Measurements from ENCODE around the gene RAB11FIP5.
A peak's percentile ranks its signal among the peaks of the same experiment; 100 is the strongest.
"Not testable (repeated sequence)": the region's sequence is repeated elsewhere in the genome, so short reads cannot be mapped to it uniquely, and the experiment has no call there.

The RAB11FIP5 gene

GRCh38 chr2:73112913-73113854 is at the start of gene RAB11FIP5:
RAB11FIP5 (minus strand) TSS chr2:73112948; CDS start chr2:73112777, 171 bp downstream.
- peak; percentile 63 for DNase-seq (ENCODE audit: low read depth, low spot score)

- DNase-seq (ENCODE audit: low read depth, low spot score) = no peak
These were observed 43.9 kb upstream of the RAB11FIP5 start for GRCh38 chr2:73156539-73157124.

GRCh38 chr2:73142937-73143336 is 30.2 kb upstream of the RAB11FIP5 start:
- DNase-seq (ENCODE audit: low read depth, low spot score) = no peak

GRCh38 chr2:73141896-73142295 is 29.1 kb upstream of the RAB11FIP5 start:
- no peak for DNase-seq (ENCODE audit: low read depth, low spot score)

- DNase-seq (ENCODE audit: low read depth, low spot score) = no peak
These were observed 22.5 kb upstream of the RAB11FIP5 start for GRCh38 chr2:73135236-73135635.

GRCh38 chr2:73134471-73134870 is 21.7 kb upstream of the RAB11FIP5 start:
- DNase-seq (ENCODE audit: low read depth, low spot score) = no peak

GRCh38 chr2:73133566-73134197 is 20.9 kb upstream of the RAB11FIP5 start:
- no peak for DNase-seq (ENCODE audit: low read depth, low spot score)

- no peak for DNase-seq (ENCODE audit: low read depth, low spot score)
These were observed 19.1 kb upstream of the RAB11FIP5 start for GRCh38 chr2:73131807-73132206.

- DNase-seq (ENCODE audit: low read depth, low spot score) = no peak
These were observed 18.0 kb upstream of the RAB11FIP5 start for GRCh38 chr2:73130790-73131189.

- DNase-seq (ENCODE audit: low read depth, low spot score) = no peak
These were observed 16.2 kb upstream of the RAB11FIP5 start for GRCh38 chr2:73128841-73129535.

GRCh38 chr2:73122536-73122935 is 9.8 kb upstream of the RAB11FIP5 start:
- DNase-seq (ENCODE audit: low read depth, low spot score) = no peak

- not testable (repeated sequence) for DNase-seq (ENCODE audit: low read depth, low spot score)
These were observed 7.0 kb upstream of the RAB11FIP5 start for GRCh38 chr2:73119611-73120239.

- no peak for DNase-seq (ENCODE audit: low read depth, low spot score)
These were observed 4.7 kb upstream of the RAB11FIP5 start for GRCh38 chr2:73117441-73117840.

GRCh38 chr2:73116182-73116960 is 3.6 kb upstream of the RAB11FIP5 start:
- no peak for DNase-seq (ENCODE audit: low read depth, low spot score)

- DNase-seq (ENCODE audit: low read depth, low spot score) = no peak
These were observed 1.6 kb upstream of the RAB11FIP5 start for GRCh38 chr2:73114273-73114867.

- no peak for DNase-seq (ENCODE audit: low read depth, low spot score)
These were observed 479 bp downstream of the RAB11FIP5 start for GRCh38 chr2:73112026-73112912.

- no peak for DNase-seq (ENCODE audit: low read depth, low spot score)
These were observed 1.4 kb downstream of the RAB11FIP5 start for GRCh38 chr2:73111073-73112025.
